H1 (cell line): ENCODE data around the gene COL5A3. TPM values are rescaled to one million over a fixed set of nuclear protein-coding genes. Genes with fewer than 3 reads are reported as not detected.
A peak's percentile ranks its signal among the peaks of the same experiment; 100 is the strongest.
"Not testable (repeated sequence)": the region's sequence is repeated elsewhere in the genome, so short reads cannot be mapped to it uniquely, and the experiment has no call there.

Experiments used
- CTCF ChIA-PET: fragments of 300-600 bp; sonication (Branson Sonifier 250); formaldehyde crosslinking; loops from one replicate; lab custom pipeline; 2021; ENCODE audit not compliant: partially characterized antibody; lab: Charles Lee
- POLR2A ChIA-PET: fragments of 300-600 bp; sonication (Branson Sonifier 250); formaldehyde crosslinking; loops from one replicate; lab custom pipeline; 2021; ENCODE audit warnings: inconsistent platforms; ENCODE audit not compliant: partially characterized antibody; lab: Charles Lee
- DNase-seq, 2 experiments: peaks; one replicate each; pipeline versions ENCODE4 v3.0.0 to v3.0.0-alpha.2; 2010 to 2022; ENCODE audit warnings: low spot score in 2 of 2, low read depth in 1 of 2, mixed read lengths in 1 of 2
- FAIRE-seq: peaks from 2 replicates; lab custom pipeline; 2011; peaks lifted over from hg19 to GRCh38; lab: Jason Lieb, UNC
- H2AFZ ChIP-seq: 2 replicates; pipeline ENCODE4 v1.8.1; 2012; ENCODE audit warnings: low read length, inconsistent platforms
- H2AK5ac ChIP-seq: 2 replicates; pipeline ENCODE4 v1.6.1; 2013; ENCODE audit warnings: low read depth, low read length
- H2BK120ac ChIP-seq: replicated peaks from 2 replicates; pipeline ENCODE3; 2013; ENCODE audit warnings: low read depth, low read length, inconsistent platforms
- H2BK12ac ChIP-seq: 2 replicates; pipeline ENCODE4 v1.6.1; 2013; ENCODE audit warnings: low read depth, low read length
- H2BK15ac ChIP-seq: 2 replicates; pipeline ENCODE4 v1.6.1; 2013; ENCODE audit warnings: low read length
- H2BK20ac ChIP-seq: 2 replicates; pipeline ENCODE4 v1.6.1; 2013; ENCODE audit warnings: low read length
- H2BK5ac ChIP-seq: 2 replicates; pipeline ENCODE4 v1.6.1; 2013; ENCODE audit warnings: low read depth, low read length
- H3K14ac ChIP-seq: 2 replicates; pipeline ENCODE4 v1.6.1; 2013; ENCODE audit warnings: inconsistent platforms; ENCODE audit not compliant: insufficient read length
- H3K18ac ChIP-seq: 2 replicates; pipeline ENCODE4 v1.6.1; 2013; ENCODE audit warnings: low read length; ENCODE audit errors: extremely low read depth
- H3K23ac ChIP-seq: 2 replicates; pipeline ENCODE4 v1.6.1; 2013; ENCODE audit warnings: inconsistent platforms; ENCODE audit not compliant: insufficient read length
- H3K23me2 ChIP-seq: 2 replicates; pipeline ENCODE4 v1.6.1; 2013; ENCODE audit warnings: low read depth, low read length
- H3K27ac ChIP-seq: 2 replicates; pipeline ENCODE4 v1.6.1; 2011; ENCODE audit warnings: low read depth, low read length, inconsistent platforms
- H3K27me3 ChIP-seq, 4 experiments: replicated peaks in 1 of 4; 1 replicate in 1 of 4; 2 replicates in 3 of 4; pipeline versions ENCODE4 v1.6.1 to v1.8.1; 2011 to 2013; ENCODE audit warnings: low read length in 3 of 4, mild to moderate bottlenecking in 3 of 4, inconsistent platforms in 2 of 4, mixed read lengths in 2 of 4, moderate library complexity in 1 of 4; ENCODE audit not compliant: control insufficient read depth in 3 of 4, insufficient read depth in 3 of 4; ENCODE audit errors: extremely low read depth in 1 of 4
- H3K36me3 ChIP-seq, 4 experiments: 2 replicates each; pipeline versions ENCODE4 v1.6.1 to v1.8.1; 2011 to 2013; ENCODE audit warnings: mild to moderate bottlenecking in 4 of 4, low read length in 3 of 4, moderate library complexity in 2 of 4, control low read depth in 1 of 4, inconsistent platforms in 1 of 4; ENCODE audit not compliant: insufficient read depth in 4 of 4, control insufficient read depth in 2 of 4
- H3K4ac ChIP-seq: replicated peaks from 2 replicates; pipeline ENCODE3; 2013; ENCODE audit warnings: low read length, low read depth, mixed read lengths, inconsistent platforms; ENCODE audit not compliant: insufficient read length
- H3K4me1 ChIP-seq, 4 experiments: replicated peaks in 1 of 4; 1 replicate in 1 of 4; 2 replicates in 3 of 4; pipeline versions ENCODE4 v1.6.1 to v1.8.1; 2011 to 2013; ENCODE audit warnings: low read length in 3 of 4, inconsistent platforms in 2 of 4, mixed read lengths in 1 of 4; ENCODE audit not compliant: insufficient read depth in 4 of 4, control insufficient read depth in 3 of 4
- H3K4me2 ChIP-seq, 2 experiments: 2 replicates each; pipeline versions ENCODE4 v1.6.1 to v1.8.1; 2011 to 2013; ENCODE audit warnings: low read depth in 2 of 2, low read length in 2 of 2, control low read depth in 1 of 2, inconsistent platforms in 1 of 2, mild to moderate bottlenecking in 1 of 2; ENCODE audit not compliant: insufficient read depth in 1 of 2
- H3K4me3 ChIP-seq, 4 experiments: fragments of 200-600, 300-600 bp in 1 of 4; sonication (generic), shearing (Covaris generic), sonication (Bioruptor Twin) in 1 of 4; 2 replicates each; pipeline versions ENCODE4 v1.5.1 to v1.8.1; 2011 to 2016; ENCODE audit warnings: low read length in 4 of 4, low read depth in 3 of 4, control low read depth in 2 of 4, inconsistent platforms in 2 of 4, mild to moderate bottlenecking in 2 of 4, mixed read lengths in 1 of 4, moderate library complexity in 1 of 4; ENCODE audit not compliant: insufficient read depth in 2 of 4; ENCODE audit errors: extremely low read depth in 1 of 4
- H3K56ac ChIP-seq: replicated peaks from 2 replicates; pipeline ENCODE3; 2013; ENCODE audit warnings: low read depth, mild to moderate bottlenecking, mixed read lengths, low read length, inconsistent platforms; ENCODE audit not compliant: insufficient read length
- H3K79me1 ChIP-seq: 2 replicates; pipeline ENCODE4 v1.6.1; 2013; ENCODE audit warnings: low read depth, low read length, control low read depth
- H3K79me2 ChIP-seq, 2 experiments: 2 replicates each; pipeline versions ENCODE4 v1.6.1 to v1.8.1; 2012 to 2013; ENCODE audit warnings: low read length in 2 of 2, mild to moderate bottlenecking in 2 of 2, inconsistent platforms in 1 of 2; ENCODE audit not compliant: insufficient read depth in 2 of 2, control insufficient read depth in 1 of 2
- H3K9ac ChIP-seq, 4 experiments: replicated peaks in 1 of 4; 1 replicate in 1 of 4; 2 replicates in 3 of 4; pipeline versions ENCODE4 v1.6.1 to v1.8.1; 2011 to 2013; ENCODE audit warnings: low read depth in 3 of 4, low read length in 3 of 4, control low read depth in 2 of 4, mild to moderate bottlenecking in 2 of 4, moderate library complexity in 2 of 4, inconsistent platforms in 1 of 4; ENCODE audit errors: extremely low read depth in 1 of 4
- H3K9me3 ChIP-seq, 2 experiments: 2 replicates each; pipeline versions ENCODE4 v1.6.1 to v1.8.1; 2012 to 2013; ENCODE audit warnings: mild to moderate bottlenecking in 2 of 2, moderate library complexity in 2 of 2, control low read depth in 1 of 2, inconsistent platforms in 1 of 2, low read depth in 1 of 2, low read length in 1 of 2, mixed read lengths in 1 of 2; ENCODE audit not compliant: insufficient read depth in 2 of 2
- H4K20me1 ChIP-seq, 2 experiments: replicated peaks in 1 of 2; 2 replicates each; pipeline versions ENCODE3 to v1.8.1; 2011 to 2013; ENCODE audit warnings: inconsistent platforms in 2 of 2, low read length in 2 of 2, mild to moderate bottlenecking in 1 of 2; ENCODE audit not compliant: insufficient read depth in 2 of 2, control insufficient read depth in 1 of 2
- H4K5ac ChIP-seq: 2 replicates; pipeline ENCODE4 v1.6.1; 2013; ENCODE audit warnings: low read length, low read depth, mixed read lengths, inconsistent platforms; ENCODE audit not compliant: insufficient read length
- H4K8ac ChIP-seq: 2 replicates; pipeline ENCODE4 v1.8.0; 2013; ENCODE audit warnings: mild to moderate bottlenecking, moderate library complexity, low read length, inconsistent platforms; ENCODE audit not compliant: insufficient read depth; ENCODE audit errors: extremely low read depth
- H4K91ac ChIP-seq: replicated peaks from 2 replicates; pipeline ENCODE3; 2013; ENCODE audit warnings: low read length, mixed read lengths, inconsistent platforms; ENCODE audit not compliant: insufficient read length
- ASH2L ChIP-seq: fragments of 200-600, 300-600 bp; sonication (generic); IDR thresholded peaks from one replicate; pipeline ENCODE4 v1.7.1; 2017; ENCODE audit warnings: low read length
- TCF12 ChIP-seq: IDR thresholded peaks from 2 replicates; pipeline ENCODE4 v1.6.1; 2011; ENCODE audit warnings: low read depth, mild to moderate bottlenecking, low read length
- WGBS, 2 experiments: shearing (Covaris generic) in 1 of 2; methylation state at CpG; one replicate each; pipeline versions ENCODE4 v1.1.6 to v1.1.7; 2013 to 2015; ENCODE audit warnings: low lambda C conversion rate in 2 of 2, mixed read lengths in 2 of 2, inconsistent platforms in 1 of 2, low coverage in 1 of 2, missing lambda C conversion rate in 1 of 2; ENCODE audit not compliant: insufficient replicate concordance in 2 of 2, insufficient coverage in 1 of 2, insufficient read length in 1 of 2; ENCODE audit errors: extremely low coverage in 1 of 2, missing lambda C conversion rate in 1 of 2; 5-methylcytosine and 5-hydroxymethylcytosine counted together
- polyA plus RNA-seq, 7 experiments: library from polyadenylated mRNA; depleted of rRNA in 3 of 7; stranded (reverse) in 5 of 7; unstranded in 2 of 7; fragments of >200 nt in 5 of 7; fragments of 200-250 nt in 2 of 7; gene quantifications; 1 replicate in 5 of 7; 2 replicates in 1 of 7; 4 replicates in 1 of 7; pipeline versions ENCODE4 v1.2.1 to v1.2.3, GENCODE V29; 2011 to 2013; ENCODE audit warnings: missing spikeins in 2 of 7, mixed read lengths in 2 of 7
- total RNA-seq: library from RNA; stranded (reverse); fragmentation: NEBNext Ultra II Directional; extraction: Animal tissue kit (Norgen Biotek cat#: 25700); gene quantifications from 2 replicates; pipeline ENCODE4 v1.2.1, GENCODE V29; 2021

The COL5A3 gene
- total and polyA plus RNA-seq, 2 of the 8 experiments (the other 6 are each of a cell fraction or from before 2014, with no cell fraction given): 0.67 to 0.74 TPM

GRCh38 chr19:9947441-9947840 lies 62.9 kb downstream of the COL5A3 start (continued):
- TF ChIP-seq TCF12 (no peak), ASH2L (no peak)

DNA sequence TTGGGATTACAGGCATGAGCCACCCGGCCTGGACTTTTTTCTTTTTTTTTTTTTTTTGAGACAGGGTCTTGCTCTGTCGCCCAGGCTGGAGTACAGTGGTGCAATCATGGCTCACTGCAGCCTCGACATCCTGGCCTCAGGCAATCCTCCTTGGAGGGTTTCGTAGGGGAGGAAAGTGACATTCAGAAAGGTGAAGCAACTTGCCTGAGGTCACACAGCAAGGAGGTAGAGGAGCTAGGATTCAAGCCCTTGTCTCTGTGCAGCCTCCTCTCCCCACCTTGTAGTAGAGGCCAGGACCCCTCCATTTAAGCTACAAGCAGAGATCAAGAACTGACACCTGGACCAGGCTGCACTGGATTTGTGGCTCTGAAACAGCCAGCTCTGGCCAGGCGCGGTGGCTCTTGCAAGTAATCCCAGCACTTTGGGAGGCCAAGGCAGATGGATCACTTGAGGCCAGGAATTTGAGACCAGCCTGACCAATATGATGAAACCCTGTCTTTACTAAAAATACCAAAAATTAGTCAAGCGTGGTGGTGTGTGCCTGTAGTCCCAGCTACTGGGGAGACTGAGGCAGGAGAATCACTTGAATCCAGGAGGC lies 63.7 kb downstream of the COL5A3 start:
- not testable (repeated sequence) for H3K18ac ChIP-seq, H3K4me1 ChIP-seq, H2BK5ac ChIP-seq, H2AK5ac ChIP-seq, FAIRE-seq, H3K56ac ChIP-seq, H4K8ac ChIP-seq, H4K20me1 ChIP-seq, H3K23me2 ChIP-seq, H3K27me3 ChIP-seq, H3K14ac ChIP-seq, H4K5ac ChIP-seq, H3K4me3 ChIP-seq, H3K4me2 ChIP-seq, H3K79me1 ChIP-seq, H2BK12ac ChIP-seq, H4K91ac ChIP-seq, H3K9ac ChIP-seq, H3K4ac ChIP-seq, H3K79me2 ChIP-seq, DNase-seq, H2BK120ac ChIP-seq, H3K27ac ChIP-seq, H3K36me3 ChIP-seq, H3K9me3 ChIP-seq, H2BK15ac ChIP-seq, H2AFZ ChIP-seq, H3K23ac ChIP-seq
- 0 out of 2 replicates have a peak overlapping the region, but pooled peaks have one; percentile 72 for H2BK20ac ChIP-seq
- CTCF ChIA-PET: interaction anchor here (0.6 to 4.5 kb wide), 5 partner anchors 17 to 81 kb away, joined by 4 to 24 read pairs (median 4); no protein-coding TSS in a partner anchor
- POLR2A ChIA-PET: interaction anchor here (0.6 kb wide), 1 partner anchor 243 kb away, joined by 5 read pairs; no protein-coding TSS in a partner anchor
- WGBS, 2 experiments: 95% methylated on average over 7 of the region's 7 CpGs; no CpG with 5 or more reads in 1 of the 2 experiments
